GM12875 (cell line): ENCODE data around the gene CDK14.

Source experiments
- H3K4me3 ChIP-seq: one replicate; pipeline ENCODE4 v1.5.1; 2011; ENCODE audit warnings: low read depth, low read length, control low read depth
- CTCF ChIP-seq: IDR thresholded peaks from 2 replicates; pipeline ENCODE4 v1.5.1; 2011; ENCODE audit warnings: low read depth, mild to moderate bottlenecking, control low read depth, inconsistent platforms, low read length, moderate library complexity, borderline replicate concordance; ENCODE audit not compliant: insufficient read depth

Gene CDK14

GRCh38 chr7:90736968-90737939 is 141.1 kb downstream of the CDK14 start:
- no peak overlapping the region for H3K4me3 ChIP-seq
- no peak for TF ChIP-seq CTCF

- H3K4me3 ChIP-seq = no peak overlapping the region
Measured at GRCh38 chr7:90738249-90738648, 142.1 kb downstream of the CDK14 start.

GRCh38 chr7:90739716-90740115 is 143.6 kb downstream of the CDK14 start:
- no peak overlapping the region for H3K4me3 ChIP-seq
- TF ChIP-seq CTCF = no peak

More at GRCh38 chr7:90738249-90738648, 142.1 kb downstream of the CDK14 start:
- no peak for TF ChIP-seq CTCF

GRCh38 chr7:90740386-90740785 is 144.3 kb downstream of the CDK14 start:
- no peak for TF ChIP-seq CTCF

GRCh38 chr7:90743626-90744025 is 147.5 kb downstream of the CDK14 start:
- no peak overlapping the region for H3K4me3 ChIP-seq
- TF ChIP-seq CTCF = no peak

More at GRCh38 chr7:90740386-90740785, 144.3 kb downstream of the CDK14 start:
- H3K4me3 ChIP-seq = no peak overlapping the region

- H3K4me3 ChIP-seq = no peak overlapping the region
- TF ChIP-seq CTCF = no peak
Measured at GRCh38 chr7:90747516-90747915, 151.4 kb downstream of the CDK14 start.

- no peak overlapping the region for H3K4me3 ChIP-seq
- TF ChIP-seq CTCF = no peak
Measured at GRCh38 chr7:90749262-90749661, 153.1 kb downstream of the CDK14 start.
